Measurements from ENCODE around the gene USP32. TPM values are rescaled to one million over a fixed set of nuclear protein-coding genes. Genes with fewer than 3 reads are reported as not detected.
"Not testable (repeated sequence)": the region's sequence is repeated elsewhere in the genome, so short reads cannot be mapped to it uniquely, and the experiment has no call there.

USP32 gene
- total and polyA plus RNA-seq, 4 donors: 46.6 to 103 (median 52.1) TPM

DNA sequence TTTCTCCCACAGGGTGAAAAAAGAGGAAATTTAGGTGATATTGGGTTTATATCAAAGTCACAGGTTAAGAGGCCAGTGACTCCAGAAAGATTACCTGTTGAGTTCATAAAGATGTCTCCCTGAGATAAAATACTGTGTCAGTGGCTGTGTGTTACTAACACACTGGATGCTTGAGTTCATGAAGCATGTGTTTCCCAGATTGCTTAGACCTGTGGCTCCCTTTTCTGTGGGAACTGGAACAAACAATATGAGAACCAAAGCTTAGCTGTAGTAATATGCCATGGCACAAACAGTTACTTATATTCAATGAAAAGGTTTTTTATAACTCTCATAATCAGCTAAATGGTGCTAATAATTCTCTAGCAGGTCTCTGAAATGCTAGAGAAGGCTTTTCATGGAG is 180.7 kb downstream of the USP32 start:
- H3K9me3 ChIP-seq (ENCODE audit: control insufficient read depth, insufficient read depth, low read length); H3K27me3 ChIP-seq (ENCODE audit: control insufficient read depth, insufficient read depth, low read length); H3K4me1 ChIP-seq (ENCODE audit: control insufficient read depth, insufficient read depth, low read length); DNase-seq (ENCODE audit: low read depth in 4 of 6, low spot score in 6 of 6); H3K36me3 ChIP-seq (ENCODE audit: control insufficient read depth, insufficient read depth, low read length); H3K27ac ChIP-seq (ENCODE audit: low read depth, low read length); H3K4me3 ChIP-seq (ENCODE audit: low read depth, low read length): not testable (repeated sequence)

DNA sequence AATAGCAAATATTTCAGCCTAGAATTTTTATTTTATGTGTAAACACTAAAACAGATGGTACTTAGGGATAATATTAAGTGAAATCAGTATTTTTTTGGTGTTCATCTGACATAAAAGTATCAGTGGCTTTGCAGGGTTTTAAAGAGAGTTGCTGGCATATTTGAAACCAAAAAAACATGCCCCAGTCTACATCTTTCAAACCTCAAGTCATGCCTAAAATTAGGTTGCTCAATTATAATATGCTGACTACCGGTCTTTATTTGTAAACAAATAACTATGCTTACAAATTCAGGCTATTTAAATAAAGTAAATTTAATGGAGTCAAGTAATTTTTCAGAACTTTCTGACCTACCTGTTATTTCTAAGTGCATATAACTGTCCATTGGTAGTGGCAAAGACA is 183.6 kb downstream of the USP32 start:
- not testable (repeated sequence) for DNase-seq (ENCODE audit: low read depth in 4 of 6, low spot score in 6 of 6); H3K9me3 ChIP-seq (ENCODE audit: control insufficient read depth, insufficient read depth, low read length); H3K36me3 ChIP-seq (ENCODE audit: control insufficient read depth, insufficient read depth, low read length); H3K4me1 ChIP-seq (ENCODE audit: control insufficient read depth, insufficient read depth, low read length); H3K27ac ChIP-seq (ENCODE audit: low read depth, low read length); H3K4me3 ChIP-seq (ENCODE audit: low read depth, low read length); H3K27me3 ChIP-seq (ENCODE audit: control insufficient read depth, insufficient read depth, low read length)
- WGBS (ENCODE audit: insufficient coverage): no CpG with 5 or more reads among the region's 1 CpG

DNA sequence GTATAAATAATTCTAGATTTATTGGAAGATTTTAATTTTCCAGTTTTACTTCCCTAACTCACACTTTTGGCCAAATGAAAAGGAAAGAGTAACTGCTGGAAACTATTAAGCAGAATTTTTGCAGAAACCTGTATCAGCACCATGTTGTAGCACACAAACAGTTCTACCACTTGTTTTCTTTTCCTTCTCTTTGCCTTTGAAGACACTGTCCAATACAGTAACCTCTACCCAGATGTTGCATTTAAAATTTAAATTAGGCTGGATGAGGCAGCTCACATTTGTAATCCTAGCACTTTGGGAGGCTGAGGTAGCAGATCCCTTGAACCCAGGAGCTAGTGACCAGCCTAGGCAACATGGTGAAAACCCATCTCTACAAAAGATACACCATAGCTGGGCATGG is 186.2 kb downstream of the USP32 start:
- not testable (repeated sequence) for DNase-seq (ENCODE audit: low read depth in 4 of 6, low spot score in 6 of 6); H3K36me3 ChIP-seq (ENCODE audit: control insufficient read depth, insufficient read depth, low read length); H3K4me3 ChIP-seq (ENCODE audit: low read depth, low read length)

DNA sequence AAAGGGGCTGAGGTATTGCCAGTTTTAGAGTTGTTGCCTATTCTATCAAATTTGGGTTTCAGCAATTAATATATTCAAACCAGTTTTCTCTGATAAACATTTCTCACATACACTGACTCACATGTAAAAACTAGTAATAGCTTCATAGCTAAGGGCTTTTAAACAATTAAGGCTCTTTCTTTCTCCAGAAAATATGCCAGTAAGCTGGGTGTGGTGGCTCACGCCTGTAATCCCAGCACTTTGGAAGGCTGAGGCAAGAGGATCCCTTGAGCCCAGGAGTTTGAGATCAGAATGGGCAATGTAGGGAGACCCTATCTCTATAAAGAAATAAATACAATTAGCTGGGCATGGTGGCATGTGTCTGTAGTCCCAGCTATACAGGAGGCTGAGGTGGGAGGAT is 193.3 kb downstream of the USP32 start:
- not testable (repeated sequence) for DNase-seq (ENCODE audit: low read depth in 4 of 6, low spot score in 6 of 6); H3K9me3 ChIP-seq (ENCODE audit: control insufficient read depth, insufficient read depth, low read length); H3K27ac ChIP-seq (ENCODE audit: low read depth, low read length); H3K4me3 ChIP-seq (ENCODE audit: low read depth, low read length); H3K27me3 ChIP-seq (ENCODE audit: control insufficient read depth, insufficient read depth, low read length); H3K4me1 ChIP-seq (ENCODE audit: control insufficient read depth, insufficient read depth, low read length)
- no CpG with 5 or more reads among the region's 1 CpG for WGBS (ENCODE audit: insufficient coverage)
- peaks cover 13% of the 10 kb centered on the region for H3K36me3 ChIP-seq (ENCODE audit: control insufficient read depth, insufficient read depth, low read length)

More for the DNA sequence above, 186.2 kb downstream of the USP32 start:
- H3K27ac ChIP-seq (ENCODE audit: low read depth, low read length); H3K9me3 ChIP-seq (ENCODE audit: control insufficient read depth, insufficient read depth, low read length); H3K27me3 ChIP-seq (ENCODE audit: control insufficient read depth, insufficient read depth, low read length); H3K4me1 ChIP-seq (ENCODE audit: control insufficient read depth, insufficient read depth, low read length): not testable (repeated sequence)

GRCh38 chr17:60194141-60194540 is 197.8 kb downstream of the USP32 start:
- peaks cover 28% of the 10 kb centered on the region for H3K36me3 ChIP-seq (ENCODE audit: control insufficient read depth, insufficient read depth, low read length)
- 98% methylated on average over 4 of the region's 4 CpGs for WGBS (ENCODE audit: insufficient coverage)
- not testable (repeated sequence) for DNase-seq (ENCODE audit: low read depth in 4 of 6, low spot score in 6 of 6)

DNA sequence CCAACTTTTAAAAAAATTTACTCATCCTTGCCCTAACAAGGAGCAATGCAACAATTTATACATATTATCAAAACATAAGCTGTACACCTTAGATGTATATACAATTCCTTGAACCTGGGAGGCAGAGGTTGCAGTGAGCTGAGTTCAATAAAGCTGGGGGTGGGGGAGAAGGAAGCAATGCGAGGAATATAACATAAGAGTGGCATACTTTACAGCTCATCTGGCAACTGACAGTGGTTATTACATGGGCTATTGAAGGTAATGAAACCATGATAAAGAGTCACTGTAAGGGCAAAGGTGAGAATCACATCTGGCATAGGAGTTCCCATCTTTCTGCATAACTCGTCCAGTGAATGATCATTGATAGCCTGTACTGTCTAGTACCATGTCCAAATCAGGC is 198.5 kb downstream of the USP32 start:
- no peak for DNase-seq (ENCODE audit: low read depth in 4 of 6, low spot score in 6 of 6)
- H3K27ac ChIP-seq (ENCODE audit: low read depth, low read length): no peak overlapping the region
- no peaks in the 10 kb centered on the region for H3K27me3 ChIP-seq (ENCODE audit: control insufficient read depth, insufficient read depth, low read length)
- H3K36me3 ChIP-seq (ENCODE audit: control insufficient read depth, insufficient read depth, low read length): peaks cover 25% of the 10 kb centered on the region
- no peak overlapping the region for H3K4me3 ChIP-seq (ENCODE audit: low read depth, low read length)
- no peaks in the 10 kb centered on the region for H3K9me3 ChIP-seq (ENCODE audit: control insufficient read depth, insufficient read depth, low read length)
- WGBS (ENCODE audit: insufficient coverage): 79% methylated on average over 2 of the region's 2 CpGs
- no peaks in the 10 kb centered on the region for H3K4me1 ChIP-seq (ENCODE audit: control insufficient read depth, insufficient read depth, low read length)

More at GRCh38 chr17:60194141-60194540, 197.8 kb downstream of the USP32 start:
- H3K4me1 ChIP-seq (ENCODE audit: control insufficient read depth, insufficient read depth, low read length); H3K9me3 ChIP-seq (ENCODE audit: control insufficient read depth, insufficient read depth, low read length); H3K27ac ChIP-seq (ENCODE audit: low read depth, low read length); H3K27me3 ChIP-seq (ENCODE audit: control insufficient read depth, insufficient read depth, low read length); H3K4me3 ChIP-seq (ENCODE audit: low read depth, low read length): not testable (repeated sequence)

GRCh38 chr17:60193032-60193431 is 198.9 kb downstream of the USP32 start:
- WGBS (ENCODE audit: insufficient coverage): no CpG with 5 or more reads among the region's 3 CpGs
- H3K36me3 ChIP-seq (ENCODE audit: control insufficient read depth, insufficient read depth, low read length): peaks cover 25% of the 10 kb centered on the region
- not testable (repeated sequence) for H3K9me3 ChIP-seq (ENCODE audit: control insufficient read depth, insufficient read depth, low read length); H3K4me1 ChIP-seq (ENCODE audit: control insufficient read depth, insufficient read depth, low read length); H3K27me3 ChIP-seq (ENCODE audit: control insufficient read depth, insufficient read depth, low read length); H3K4me3 ChIP-seq (ENCODE audit: low read depth, low read length); H3K27ac ChIP-seq (ENCODE audit: low read depth, low read length)
- peak in 1 of 6 donors; percentile 14 for DNase-seq (ENCODE audit: low read depth in 4 of 6, low spot score in 6 of 6)

- peaks cover 22% of the 10 kb centered on the region for H3K36me3 ChIP-seq (ENCODE audit: control insufficient read depth, insufficient read depth, low read length)
- not testable (repeated sequence) for DNase-seq (ENCODE audit: low read depth in 4 of 6, low spot score in 6 of 6)
These were observed 201.9 kb downstream of the USP32 start for GRCh38 chr17:60190032-60190431.

GRCh38 chr17:60188759-60189158 is 203.2 kb downstream of the USP32 start:
- Histone ChIP-seq H3K4me3 (ENCODE audit: low read depth, low read length) (no peak overlapping the region), H3K4me1 (ENCODE audit: control insufficient read depth, insufficient read depth, low read length) (no peaks in the 10 kb centered on the region), H3K9me3 (ENCODE audit: control insufficient read depth, insufficient read depth, low read length) (no peaks in the 10 kb centered on the region), H3K36me3 (ENCODE audit: control insufficient read depth, insufficient read depth, low read length) (peaks cover 28% of the 10 kb centered on the region), H3K27me3 (ENCODE audit: control insufficient read depth, insufficient read depth, low read length) (no peaks in the 10 kb centered on the region), H3K27ac (ENCODE audit: low read depth, low read length) (no peak overlapping the region)
- DNase-seq (ENCODE audit: low read depth in 4 of 6, low spot score in 6 of 6): no peak
- no CpG with 5 or more reads among the region's 4 CpGs for WGBS (ENCODE audit: insufficient coverage)

More at GRCh38 chr17:60190032-60190431, 201.9 kb downstream of the USP32 start:
- not testable (repeated sequence) for H3K27ac ChIP-seq (ENCODE audit: low read depth, low read length); H3K27me3 ChIP-seq (ENCODE audit: control insufficient read depth, insufficient read depth, low read length); H3K9me3 ChIP-seq (ENCODE audit: control insufficient read depth, insufficient read depth, low read length); H3K4me1 ChIP-seq (ENCODE audit: control insufficient read depth, insufficient read depth, low read length); H3K4me3 ChIP-seq (ENCODE audit: low read depth, low read length)
- WGBS (ENCODE audit: insufficient coverage): 96% methylated on average over 3 of the region's 4 CpGs

DNA sequence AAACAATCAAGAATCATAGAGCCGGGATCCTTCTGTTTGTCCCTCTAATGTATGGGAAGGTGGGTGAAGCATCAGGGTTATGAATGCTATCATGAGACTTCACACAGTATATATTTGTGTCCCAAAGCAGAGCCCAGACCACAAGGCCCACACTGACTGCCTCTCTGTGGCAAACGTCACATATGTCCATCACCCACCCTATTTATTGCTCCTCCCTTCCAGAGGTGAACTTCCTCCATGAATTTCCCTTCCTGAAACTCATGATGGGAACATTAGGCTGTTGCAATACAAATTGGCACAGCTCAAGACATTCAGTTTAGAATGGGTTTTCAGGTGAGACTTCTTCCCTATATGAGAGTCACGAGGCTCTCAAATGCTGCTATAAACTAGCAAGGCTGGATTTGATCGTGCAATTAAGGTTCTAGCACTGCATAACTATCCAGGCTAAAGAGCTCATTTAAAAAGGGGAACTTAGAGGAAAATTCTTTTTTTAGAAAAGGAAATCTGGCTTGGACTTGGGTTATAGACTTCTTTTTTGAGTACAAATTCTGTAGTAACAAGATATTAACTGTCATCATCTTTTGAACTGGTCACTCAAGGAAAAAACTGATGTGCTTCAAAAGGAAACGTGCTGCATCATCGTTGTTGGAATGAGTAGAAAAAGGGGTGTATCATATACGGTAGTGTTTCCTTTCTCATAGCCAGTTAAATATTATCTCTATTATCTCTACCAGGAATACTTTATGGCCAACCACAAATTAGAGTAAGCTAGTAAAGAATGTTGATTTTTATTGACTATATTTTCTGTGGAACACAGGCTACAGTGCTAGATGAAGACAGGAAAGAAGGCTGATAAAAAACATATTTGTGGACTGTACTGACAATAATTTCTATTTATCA is 204.8 kb downstream of the USP32 start:
- peaks cover 30% of the 10 kb centered on the region for H3K36me3 ChIP-seq (ENCODE audit: control insufficient read depth, insufficient read depth, low read length)
- H3K27ac ChIP-seq (ENCODE audit: low read depth, low read length); H3K27me3 ChIP-seq (ENCODE audit: control insufficient read depth, insufficient read depth, low read length); H3K9me3 ChIP-seq (ENCODE audit: control insufficient read depth, insufficient read depth, low read length); H3K4me3 ChIP-seq (ENCODE audit: low read depth, low read length); DNase-seq (ENCODE audit: low read depth in 4 of 6, low spot score in 6 of 6); H3K4me1 ChIP-seq (ENCODE audit: control insufficient read depth, insufficient read depth, low read length): not testable (repeated sequence)
- WGBS (ENCODE audit: insufficient coverage): 71% methylated on average over 1 of the region's 7 CpGs
